Fibroblast of villous mesenchyme (primary cell): ENCODE measurements around the gene CLMN. TPM values are rescaled to one million over a fixed set of nuclear protein-coding genes. Genes with fewer than 3 reads are reported as not detected.

ENCODE experiments used
- DNase-seq: peaks from one replicate; pipeline ENCODE4 v3.0.0-alpha.2; 2010; ENCODE audit warnings: low read depth
- H3K4me3 ChIP-seq: 2 replicates; pipeline ENCODE4 v1.5.1; 2011; ENCODE audit warnings: low read depth, mild to moderate bottlenecking, low read length
- CTCF ChIP-seq: IDR thresholded peaks from 2 replicates; pipeline ENCODE4 v1.5.1; 2012; ENCODE audit warnings: low read depth, mild to moderate bottlenecking, low read length; ENCODE audit not compliant: insufficient read depth
- total RNA-seq: library from RNA; depleted of rRNA; stranded (reverse); fragments of >200 nt; gene quantifications from 2 replicates; pipeline ENCODE4 v1.2.3, GENCODE V29; 2012

Gene CLMN
- total RNA-seq, 1 donor = 0.43 TPM

GRCh38 chr14:95165517-95165916, 154.2 kb downstream of the CLMN start:
- TF ChIP-seq CTCF = no peak
- no peak for DNase-seq
- H3K4me3 ChIP-seq = no peak overlapping the region

GRCh38 chr14:95164506-95164905, 155.2 kb downstream of the CLMN start:
- no peak overlapping the region for H3K4me3 ChIP-seq
- no peak for TF ChIP-seq CTCF
- DNase-seq = no peak

GRCh38 chr14:95163666-95164065, 156.0 kb downstream of the CLMN start:
- no peak for TF ChIP-seq CTCF
- no peak for DNase-seq

GRCh38 chr14:95163132-95163531, 156.6 kb downstream of the CLMN start:
- H3K4me3 ChIP-seq = no peak overlapping the region
- TF ChIP-seq CTCF = no peak
- DNase-seq = no peak

More at GRCh38 chr14:95163666-95164065, 156.0 kb downstream of the CLMN start:
- no peak overlapping the region for H3K4me3 ChIP-seq

- no peak for DNase-seq
- TF ChIP-seq CTCF = no peak
- H3K4me3 ChIP-seq = no peak overlapping the region
These were observed 157.1 kb downstream of the CLMN start for GRCh38 chr14:95162641-95163040.

GRCh38 chr14:95157327-95158189, 162.2 kb downstream of the CLMN start, which contains the start of gene DICER1:
TSS of gene DICER1 (minus strand) at chr14:95157529. CDS start at chr14:95133458, 24,071 bp downstream.
- peak; percentile 95 for DNase-seq
- H3K4me3 ChIP-seq = peak within 1 kb of the TSS; percentile 81
- no peak for TF ChIP-seq CTCF
